Right cardiac atrium (tissue), 5 donors: ENCODE data around the gene CD33. TPM values are rescaled to one million over a fixed set of nuclear protein-coding genes. Genes with fewer than 3 reads are reported as not detected.
"Not testable (repeated sequence)": the region's sequence is repeated elsewhere in the genome, so short reads cannot be mapped to it uniquely, and the experiment has no call there.

Experiments used
- ATAC-seq, 2 donors: fragments of 200-7000 bp; cut with Tn5 transposase; one replicate each; pipeline versions ENCODE4 v1.8.0 to v1.9.1; 2020; ENCODE audit warnings: moderate library complexity in 2 of 2, mild to moderate bottlenecking in 1 of 2
- DNase-seq, 3 donors: peaks; one replicate each; pipeline ENCODE4 v3.0.0-alpha.2; 2020
- H3K27ac ChIP-seq: one replicate; pipeline ENCODE4 v1.5.1; 2013; ENCODE audit warnings: mild to moderate bottlenecking, low read length, control low read depth, moderate library complexity
- H3K27me3 ChIP-seq: one replicate; pipeline ENCODE4 v1.6.1; 2013; ENCODE audit not compliant: control insufficient read depth, insufficient read depth
- H3K4me1 ChIP-seq: one replicate; pipeline ENCODE4 v1.6.1; 2013; ENCODE audit warnings: low read length; ENCODE audit not compliant: control insufficient read depth, insufficient read depth
- H3K4me3 ChIP-seq: one replicate; pipeline ENCODE4 v1.5.1; 2013; ENCODE audit warnings: low read length, control low read depth
- H3K9me3 ChIP-seq: one replicate; pipeline ENCODE4 v1.6.1; 2013; ENCODE audit warnings: low read length; ENCODE audit not compliant: control insufficient read depth
- WGBS: extraction: QIAGEN DNeasy Blood & Tissue Kit; methylation state at CpG from one replicate; pipeline ENCODE4 v1.1.7; 2013; 5-methylcytosine and 5-hydroxymethylcytosine counted together
- intact Hi-C, 4 donors: fragments of 100-400 bp; cut with DNase I; formaldehyde crosslinking; loops; one replicate each; pipeline versions ENCODE4 v1.11.0 to v1.14.0; 2022 to 2023
- polyA plus RNA-seq: library from polyadenylated mRNA; stranded (reverse); fragments of 200-250 nt; gene quantifications from one replicate; pipeline ENCODE4 v1.2.3, GENCODE V29; 2013
- total RNA-seq, 4 donors: library from RNA; stranded (reverse); fragmentation: NEBNext Ultra II Directional; extraction: Animal tissue kit (Norgen Biotek cat#: 25700); gene quantifications; one replicate each; pipeline ENCODE4 v1.2.1, GENCODE V29; 2021
- donor health status: healthy with polysubstance abuse.
- donor health status: DM: no; HTN: yes; CAD: no.
- donor health status: DM: no; HTN: no; CAD: no.
- donor health status: DM: no; HTN: yes; CAD: no; lungs with severe emphysema.
- donor health status: DM: yes; HTN: yes; CAD: no.

The CD33 gene
- total and polyA plus RNA-seq, 5 donors: 2.3 to 6.0 (median 2.5) TPM

DNA sequence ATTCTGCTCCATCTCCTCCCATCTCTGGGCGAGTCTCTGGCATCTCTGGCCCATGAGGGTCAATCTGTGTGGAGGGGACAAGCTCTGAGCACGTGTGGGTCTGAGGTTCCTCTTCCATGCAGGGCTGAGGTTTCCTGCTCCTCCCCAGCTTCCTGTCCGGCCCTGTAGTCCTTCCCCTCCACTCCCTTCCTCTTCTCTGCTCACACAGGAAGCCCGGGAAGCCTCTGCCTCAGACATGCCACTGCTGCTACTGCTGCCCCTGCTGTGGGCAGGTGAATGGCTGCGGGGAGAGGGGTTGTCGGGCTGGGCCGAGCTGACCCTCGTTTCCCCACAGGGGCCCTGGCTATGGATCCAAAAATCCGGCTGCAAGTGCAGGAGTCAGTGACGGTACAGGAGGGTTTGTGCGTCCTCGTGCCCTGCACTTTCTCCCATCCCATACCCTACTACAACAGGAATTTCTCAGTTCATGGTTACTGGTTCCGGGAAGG lies 14.0 kb upstream of the CD33 start:
- peak in 2 of 3 donors; percentile 28 to 59 for DNase-seq
- 49% methylated on average over 13 of the region's 13 CpGs for WGBS
- peak; percentile 77 for ATAC-seq
- H3K4me1 ChIP-seq, H3K27me3 ChIP-seq, H3K27ac ChIP-seq, H3K9me3 ChIP-seq, H3K4me3 ChIP-seq, intact Hi-C loops: not testable (repeated sequence)

DNA sequence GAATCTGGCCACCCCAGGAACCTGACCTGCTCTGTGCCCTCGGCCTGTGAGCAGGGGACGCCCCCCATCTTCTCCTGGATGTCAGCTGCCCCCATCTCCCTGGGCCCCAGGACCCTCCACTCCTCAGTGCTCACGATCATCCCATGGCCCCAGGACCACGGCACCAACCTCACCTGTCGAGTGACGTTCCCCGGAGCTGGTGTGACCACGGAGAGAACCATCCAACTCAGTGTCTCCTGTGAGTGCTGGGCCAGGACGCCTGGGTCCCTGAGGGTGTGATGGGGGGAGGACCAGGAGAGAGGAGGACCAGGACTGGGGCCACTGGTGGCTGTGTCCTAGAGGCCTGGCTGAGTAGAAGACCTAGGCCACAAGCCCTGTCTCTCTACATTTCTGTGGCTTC lies 13.0 kb upstream of the CD33 start:
- peak in 1 of 2 donors; percentile 22 for ATAC-seq
- Histone ChIP-seq H3K4me3 (no peak overlapping the region), H3K27me3 (no peaks in the 10 kb centered on the region), H3K9me3 (no peaks in the 10 kb centered on the region), H3K27ac (no peak overlapping the region), H3K4me1 (no peaks in the 10 kb centered on the region)
- no peak for DNase-seq
- intact Hi-C loops: no loop called here
- 80% methylated on average over 9 of the region's 9 CpGs for WGBS

DNA sequence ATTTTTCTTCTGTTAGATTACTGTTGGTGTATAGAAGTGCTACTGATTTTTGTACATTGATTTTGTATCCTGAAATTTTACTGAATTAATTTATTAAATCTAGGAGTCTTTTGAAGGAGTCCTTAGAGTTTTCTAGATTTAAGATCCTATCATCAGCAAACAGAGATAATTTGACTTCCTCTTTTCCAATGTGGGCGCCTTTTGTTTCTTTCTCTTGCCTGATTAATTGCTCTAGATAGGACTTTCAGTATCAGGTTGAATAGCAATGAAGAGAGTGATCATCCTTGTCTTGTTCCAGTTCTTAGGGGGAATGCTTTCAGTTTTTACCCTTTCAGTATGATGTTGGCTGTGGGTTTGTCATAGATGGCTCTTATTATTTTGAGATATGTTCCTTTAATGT lies 5.6 kb upstream of the CD33 start:
- DNase-seq (no peak), ATAC-seq (no peak)
- no peaks in the 10 kb centered on the region for H3K9me3 ChIP-seq
- WGBS: 61% methylated on average over 1 of the region's 1 CpG
- no peaks in the 10 kb centered on the region for H3K4me1 ChIP-seq
- H3K27ac ChIP-seq: no peak overlapping the region
- H3K4me3 ChIP-seq: no peak overlapping the region
- intact Hi-C loops: no loop called here
- H3K27me3 ChIP-seq: no peaks in the 10 kb centered on the region

DNA sequence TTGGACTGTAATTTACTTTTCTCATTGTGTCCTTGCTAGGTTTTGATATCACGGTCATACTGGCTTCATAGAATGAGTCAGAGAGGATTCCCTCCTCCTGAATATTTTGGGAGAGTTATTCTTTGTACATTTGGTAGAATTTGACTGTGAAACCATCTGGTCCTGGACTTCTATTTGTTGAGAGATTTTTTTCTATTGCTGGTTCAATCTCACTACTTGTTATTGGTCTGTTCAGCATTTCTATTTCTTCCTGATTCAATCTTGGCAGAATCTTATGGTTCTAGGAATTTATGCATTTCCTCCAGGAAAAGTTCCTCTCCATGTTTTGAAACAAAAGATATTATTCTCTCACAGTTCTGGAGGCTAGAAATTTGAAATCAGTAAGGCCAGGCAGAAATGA lies 4.9 kb upstream of the CD33 start:
- Histone ChIP-seq H3K9me3 (no peaks in the 10 kb centered on the region), H3K27me3 (no peaks in the 10 kb centered on the region), H3K4me1 (no peaks in the 10 kb centered on the region), H3K4me3 (no peak overlapping the region), H3K27ac (no peak overlapping the region)
- WGBS: 79% methylated on average over 1 of the region's 1 CpG
- no peak for DNase-seq
- ATAC-seq: no peak
- intact Hi-C loops: no loop called here

DNA sequence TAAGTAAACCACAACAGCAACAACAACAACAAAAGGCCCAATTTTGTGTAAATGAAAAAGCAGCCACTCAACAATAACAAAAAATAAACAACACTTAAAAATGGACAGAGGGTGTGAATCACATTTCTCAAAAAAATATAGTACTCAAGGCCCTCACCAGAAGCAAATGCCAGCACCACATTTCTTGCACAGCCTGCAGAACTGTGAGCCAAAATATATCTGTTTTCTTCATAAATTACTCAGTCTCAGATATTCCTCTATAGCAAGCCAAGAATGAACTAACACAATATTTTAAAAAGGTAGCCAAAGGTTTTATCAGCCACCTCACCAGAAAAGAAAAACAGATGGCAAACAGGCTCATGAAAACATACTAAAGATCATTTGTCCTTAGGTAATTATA lies 3.9 kb upstream of the CD33 start:
- no peak for DNase-seq
- Histone ChIP-seq H3K27me3 (no peaks in the 10 kb centered on the region), H3K9me3 (no peaks in the 10 kb centered on the region), H3K4me1 (no peaks in the 10 kb centered on the region), H3K27ac (no peak overlapping the region), H3K4me3 (no peak overlapping the region)
- intact Hi-C loops: no loop called here
- no peak for ATAC-seq

DNA sequence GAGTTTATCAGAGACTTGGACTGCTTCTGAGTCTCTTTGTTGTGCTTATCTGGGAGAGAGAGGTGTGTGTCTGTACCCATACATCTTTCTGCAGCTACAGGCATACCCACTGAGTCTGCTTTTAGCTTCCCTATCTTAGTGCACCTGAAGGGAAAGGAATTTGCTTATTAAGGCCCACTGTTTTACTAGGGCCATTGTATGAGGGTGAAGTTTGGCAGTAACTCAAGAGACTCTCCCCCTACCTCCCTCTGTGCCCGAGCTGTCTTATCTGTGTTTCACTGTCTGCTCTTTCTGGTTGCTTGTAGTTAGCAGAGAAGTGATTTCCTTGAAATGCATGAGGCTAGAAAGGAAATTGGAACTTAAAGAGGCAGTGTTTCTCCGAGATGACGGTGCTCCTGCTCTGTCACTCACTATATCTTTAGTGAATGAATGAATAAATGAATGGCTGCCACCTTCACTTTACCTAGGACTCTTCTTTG lies 678 bp upstream of the CD33 start:
- intact Hi-C loops: no loop called here
- no peak for DNase-seq
- no peaks in the 10 kb centered on the region for H3K4me1 ChIP-seq
- no peaks in the 10 kb centered on the region for H3K9me3 ChIP-seq
- H3K27me3 ChIP-seq: no peaks in the 10 kb centered on the region
- H3K27ac ChIP-seq: no peak overlapping the region
- H3K4me3 ChIP-seq: no peak overlapping the region
- no peak for ATAC-seq
- WGBS: 25% methylated on average over 3 of the region's 3 CpGs

DNA sequence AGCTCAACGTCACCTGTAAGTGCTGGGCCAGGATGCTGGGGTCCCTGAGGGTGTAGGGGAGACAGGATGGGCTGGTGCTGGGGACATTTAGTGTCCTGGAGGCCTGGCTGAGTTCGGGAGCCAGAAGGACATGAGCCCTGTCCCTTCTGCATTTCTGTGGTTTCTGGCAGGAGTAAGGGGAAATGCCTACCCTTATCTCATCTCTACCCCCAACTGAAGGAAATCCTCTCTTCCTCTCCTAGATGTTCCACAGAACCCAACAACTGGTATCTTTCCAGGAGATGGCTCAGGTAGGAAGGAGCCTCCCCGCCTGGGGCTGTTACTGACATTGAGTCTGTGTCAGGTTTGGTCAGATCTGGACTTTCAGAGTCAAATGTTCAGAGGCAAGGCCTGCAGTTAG lies 1.2 kb downstream of the CD33 start:
- Histone ChIP-seq H3K9me3 (no peaks in the 10 kb centered on the region), H3K27me3 (no peaks in the 10 kb centered on the region), H3K27ac (no peak overlapping the region), H3K4me3 (no peak overlapping the region), H3K4me1 (no peaks in the 10 kb centered on the region)
- WGBS: 37% methylated on average over 3 of the region's 3 CpGs
- intact Hi-C loops: no loop called here
- DNase-seq (no peak), ATAC-seq (no peak)

DNA sequence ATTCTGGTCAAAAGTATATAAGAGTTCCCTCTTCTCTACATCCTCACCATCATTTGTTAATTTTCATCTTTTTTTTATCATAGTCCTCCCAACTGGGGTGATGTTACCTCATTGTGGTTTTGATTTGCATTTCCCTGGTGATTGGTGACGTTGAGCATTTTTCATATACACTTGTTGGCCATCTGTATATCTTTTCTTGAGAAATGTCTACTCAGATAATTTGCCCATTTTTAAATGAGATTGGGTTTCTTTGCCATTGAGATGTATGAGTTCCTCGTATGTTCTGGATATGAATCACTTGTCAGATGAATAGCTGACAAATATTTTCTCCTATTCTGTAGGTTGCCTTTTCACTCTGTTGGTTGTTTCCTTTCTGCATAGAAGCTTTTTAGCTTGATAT lies 2.4 kb downstream of the CD33 start:
- 60% methylated on average over 2 of the region's 2 CpGs for WGBS
- no peak for DNase-seq
- Histone ChIP-seq H3K27ac (no peak overlapping the region), H3K4me1 (no peaks in the 10 kb centered on the region), H3K9me3 (no peaks in the 10 kb centered on the region), H3K4me3 (no peak overlapping the region), H3K27me3 (no peaks in the 10 kb centered on the region)
- ATAC-seq: no peak
- intact Hi-C loops: no loop called here

DNA sequence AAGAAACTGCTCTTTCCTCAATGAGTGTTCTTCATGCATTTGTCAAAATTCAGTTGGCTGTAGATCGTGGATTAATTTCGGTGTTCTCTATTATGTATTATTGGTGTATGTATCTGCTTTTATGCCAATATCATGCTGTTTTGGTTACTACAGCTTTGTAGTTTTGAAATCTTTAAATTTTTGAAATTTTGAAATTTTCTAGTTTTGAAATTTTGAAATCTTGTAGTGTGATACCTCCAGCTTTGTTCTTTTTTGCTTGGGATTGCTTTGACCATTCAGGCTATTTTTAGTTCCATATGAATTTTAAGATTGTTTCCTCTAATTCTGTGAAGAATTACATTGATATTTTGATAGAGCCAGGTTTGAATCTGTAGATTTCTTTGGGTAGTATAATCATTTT lies 3.1 kb downstream of the CD33 start:
- H3K4me3 ChIP-seq: no peak overlapping the region
- intact Hi-C loops: no loop called here
- no peak for DNase-seq
- 85% methylated on average over 2 of the region's 2 CpGs for WGBS
- ATAC-seq: no peak
- no peaks in the 10 kb centered on the region for H3K27me3 ChIP-seq
- no peak overlapping the region for H3K27ac ChIP-seq
- H3K9me3 ChIP-seq: no peaks in the 10 kb centered on the region
- no peaks in the 10 kb centered on the region for H3K4me1 ChIP-seq

DNA sequence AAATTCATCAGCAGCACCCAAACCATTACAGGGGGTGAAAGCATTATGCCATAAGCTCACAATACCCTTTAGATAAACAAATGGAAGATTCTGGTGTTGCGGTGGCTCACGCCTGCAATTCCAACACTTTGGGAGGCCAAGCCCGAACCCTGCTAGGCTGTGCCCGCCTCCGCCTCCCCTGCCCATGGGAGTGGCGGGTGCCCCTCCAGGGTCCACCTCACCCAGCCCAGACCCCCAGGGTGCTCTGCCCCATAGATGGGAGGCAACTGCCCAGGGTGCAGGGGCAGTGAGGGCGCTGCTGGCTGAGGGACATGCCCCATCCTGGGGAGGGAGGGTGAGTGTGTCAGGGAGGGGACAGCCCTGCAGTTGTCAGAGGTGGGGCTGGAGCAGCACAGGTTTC lies 16.0 kb downstream of the CD33 start:
- Histone ChIP-seq H3K9me3 (no peaks in the 10 kb centered on the region), H3K4me1 (no peaks in the 10 kb centered on the region), H3K27me3 (no peaks in the 10 kb centered on the region), H3K4me3 (no peak overlapping the region), H3K27ac (no peak overlapping the region)
- ATAC-seq (no peak), DNase-seq (peak in 1 of 3 donors; percentile 31)
- WGBS: 85% methylated on average over 7 of the region's 7 CpGs
- intact Hi-C loops: no loop called here

DNA sequence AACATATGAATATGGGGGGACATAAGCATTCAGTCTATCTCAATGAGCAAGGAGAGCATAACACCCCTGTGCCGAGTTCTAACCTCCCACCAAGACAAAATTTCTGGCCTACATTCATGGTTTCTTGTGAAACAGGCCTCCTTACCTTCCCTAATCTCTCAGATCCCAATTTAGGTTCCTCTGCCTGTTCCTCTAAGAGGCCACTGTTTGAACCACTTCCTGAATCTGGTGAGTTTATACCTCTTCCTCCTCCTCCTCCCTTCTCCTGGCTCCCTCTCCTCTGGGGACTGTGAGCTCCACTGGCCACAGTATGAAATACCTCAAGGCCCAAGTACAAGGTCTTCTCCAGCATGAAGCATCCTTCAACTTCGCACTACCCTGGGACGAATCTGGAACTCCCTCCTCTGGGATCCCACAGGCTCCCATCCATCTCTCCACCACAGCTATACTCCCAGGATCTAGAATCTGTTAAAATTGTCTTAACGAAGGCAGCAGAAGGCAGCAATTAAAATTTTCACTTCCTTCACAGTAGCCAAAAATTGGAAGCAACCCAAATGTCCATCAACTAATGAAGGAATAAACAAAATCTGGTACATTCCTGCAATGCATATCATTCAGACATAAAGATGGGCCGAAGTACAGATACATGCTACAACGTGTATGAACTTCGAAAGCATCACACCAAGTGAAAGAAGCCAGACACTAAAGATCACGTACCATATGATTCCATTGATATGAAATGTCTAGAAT lies 18.2 kb downstream of the CD33 start:
- 70% methylated on average over 8 of the region's 8 CpGs for WGBS
- intact Hi-C loops: no loop called here
- no peak for ATAC-seq

DNA sequence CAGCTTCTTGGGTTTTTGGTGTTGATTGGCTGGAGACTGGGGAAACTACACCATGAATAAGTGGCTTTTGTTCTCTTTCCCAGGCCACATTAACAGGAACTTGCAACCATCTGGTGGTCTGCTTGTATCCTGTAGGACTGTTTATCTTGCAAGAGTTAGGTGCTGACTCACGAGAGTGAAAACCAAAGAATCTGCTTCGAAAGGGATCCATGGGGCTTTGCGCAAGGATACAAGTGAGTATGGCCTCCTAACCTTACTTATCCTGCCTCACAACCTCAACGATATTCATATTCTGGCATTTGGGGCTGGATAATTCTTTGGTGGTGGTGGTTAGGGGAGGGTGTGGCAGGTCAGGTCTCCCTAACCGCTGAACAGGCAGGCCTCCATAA lies 21.3 kb downstream of the CD33 start:
- no peak for DNase-seq
- no peaks in the 10 kb centered on the region for H3K4me1 ChIP-seq
- H3K27ac ChIP-seq: no peak overlapping the region
- no peaks in the 10 kb centered on the region for H3K27me3 ChIP-seq
- intact Hi-C loops: no loop called here
- no peak overlapping the region for H3K4me3 ChIP-seq
- no peak for ATAC-seq
- 60% methylated on average over 5 of the region's 5 CpGs for WGBS
- H3K9me3 ChIP-seq: no peaks in the 10 kb centered on the region

More for the DNA sequence above, 18.2 kb downstream of the CD33 start:
- H3K27me3 ChIP-seq: no peaks in the 10 kb centered on the region
- no peak overlapping the region for H3K4me3 ChIP-seq
- no peaks in the 10 kb centered on the region for H3K9me3 ChIP-seq
- no peaks in the 10 kb centered on the region for H3K4me1 ChIP-seq
- no peak overlapping the region for H3K27ac ChIP-seq
- DNase-seq: no peak
